ENCODE data around the gene CIB2.

- TF ChIP-seq CTCF (IDR thresholded peaks at IDR 0.05) = no peak
- no peak for TF ChIP-seq POLR2A (IDR thresholded peaks at IDR 0.05; ENCODE audit: low read depth)
- TF ChIP-seq EP300 (IDR thresholded peaks at IDR 0.05) = no peak
Measured at GRCh38 chr15:78149805-78150751, 18.8 kb upstream of the CIB2 start.

All from esophagus muscularis mucosa (tissue), 4 donors.